Measurements from ENCODE around the gene TFB2M. TPM values are rescaled to one million over a fixed set of nuclear protein-coding genes. Genes with fewer than 3 reads are reported as not detected.

The TFB2M gene
- total RNA-seq, 2 experiments from 2014 or later: 7.2 to 13.9 TPM

DNA sequence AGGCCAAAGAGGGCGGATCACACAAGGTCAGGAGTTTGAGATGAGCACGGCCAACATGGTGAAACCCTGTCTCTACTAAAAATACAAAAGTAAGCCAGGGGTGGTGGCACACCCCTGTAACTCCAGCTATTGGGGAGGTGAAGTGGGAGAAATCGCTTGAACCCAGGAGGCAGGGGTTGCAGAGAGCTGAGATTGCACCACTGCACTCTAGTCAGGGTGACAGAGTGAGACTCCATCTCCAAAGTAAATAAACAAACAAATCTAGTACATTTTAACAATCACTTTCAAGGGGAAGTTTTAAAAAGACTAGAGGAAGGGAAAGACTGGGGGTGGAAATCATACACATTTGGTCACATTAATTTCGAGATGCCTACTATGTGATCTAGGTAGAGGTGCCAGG, 6.8 kb downstream of the TFB2M start:
- H3K9me3 Mint-ChIP-seq (ENCODE audit: low read depth): no peaks in the 10 kb centered on the region
- H3K36me3 Mint-ChIP-seq: peaks cover 28% of the 10 kb centered on the region
- no peaks in the 10 kb centered on the region for H3K27me3 Mint-ChIP-seq
- no peak overlapping the region for H3K4me3 Mint-ChIP-seq
- H3K27ac Mint-ChIP-seq: no peak overlapping the region
- CTCF ChIA-PET: no interaction called here
- no peak for ATAC-seq
- peaks cover 9% of the 10 kb centered on the region for H3K4me1 Mint-ChIP-seq
- no peak for DNase-seq

DNA sequence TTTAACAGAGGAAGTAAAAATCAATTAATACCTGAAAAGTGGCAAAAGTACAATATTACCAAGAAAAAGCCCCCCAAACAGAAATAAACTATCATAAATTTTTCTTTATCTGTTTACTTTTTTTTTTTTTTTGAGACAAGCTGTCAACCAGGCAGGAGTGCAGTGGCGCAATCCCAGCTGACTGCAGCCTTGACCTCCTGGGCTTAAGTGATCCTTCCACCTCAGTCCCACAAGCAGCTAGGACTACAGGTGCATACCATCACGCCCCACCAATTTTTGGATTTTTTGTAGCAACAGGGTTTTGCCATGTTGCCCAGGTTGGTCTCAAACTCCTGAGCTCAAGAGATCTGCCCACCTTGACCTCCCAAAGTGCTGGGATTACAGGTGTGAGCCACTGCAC, 8.0 kb downstream of the TFB2M start:
- Mint-ChIP-seq H3K4me1 (peaks cover 3% of the 10 kb centered on the region), H3K9me3 (ENCODE audit: low read depth) (no peaks in the 10 kb centered on the region), H3K36me3 (peaks cover 26% of the 10 kb centered on the region), H3K27ac (no peak overlapping the region), H3K27me3 (no peaks in the 10 kb centered on the region), H3K4me3 (no peak overlapping the region)
- DNase-seq (no peak), ATAC-seq (no peak)
- CTCF ChIA-PET: no interaction called here

DNA sequence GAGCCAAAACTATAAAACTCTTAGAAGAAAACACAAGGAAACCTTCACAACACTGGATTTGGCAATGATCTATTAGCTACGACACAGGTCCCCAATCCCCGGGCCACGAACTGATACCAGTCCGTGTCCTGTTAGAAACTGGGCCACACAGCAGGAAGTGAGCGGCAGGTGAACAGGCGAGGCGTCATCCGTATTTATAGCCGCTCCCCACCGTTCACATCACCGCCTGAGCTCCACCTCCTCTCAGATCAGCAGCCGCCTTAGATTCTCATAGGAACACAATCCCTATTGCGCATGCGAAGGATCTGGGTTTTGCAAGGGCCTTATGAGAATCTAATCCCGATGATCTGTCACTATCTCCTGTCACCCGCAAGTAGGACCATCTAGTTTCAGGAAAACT, 11.9 kb downstream of the TFB2M start:
- ATAC-seq: no peak
- Mint-ChIP-seq H3K4me1 (no peaks in the 10 kb centered on the region), H3K27me3 (no peaks in the 10 kb centered on the region), H3K27ac (no peak overlapping the region), H3K4me3 (no peak overlapping the region), H3K9me3 (ENCODE audit: low read depth) (no peaks in the 10 kb centered on the region), H3K36me3 (peaks cover 31% of the 10 kb centered on the region)
- CTCF ChIA-PET: no interaction called here
- DNase-seq: no peak

DNA sequence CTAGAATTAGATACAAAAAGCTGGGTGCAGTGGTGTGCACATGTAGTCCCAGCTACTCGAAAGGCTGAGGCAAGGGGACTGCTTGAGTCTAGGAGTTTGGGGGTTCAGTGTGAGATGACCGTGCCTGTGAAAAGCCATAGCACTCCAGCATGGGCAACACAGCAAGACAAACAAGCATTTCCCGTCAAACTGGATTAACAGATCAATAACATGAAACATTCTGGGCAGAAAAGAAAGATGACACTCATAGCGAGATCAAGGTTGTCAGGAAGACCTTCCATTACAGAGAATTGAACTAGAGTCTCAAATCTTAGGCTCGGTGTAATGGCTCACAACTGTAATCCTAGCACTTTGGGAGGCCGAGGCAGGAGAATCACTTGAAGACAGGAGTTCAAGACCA, 14.0 kb downstream of the TFB2M start:
- no peak for ATAC-seq
- CTCF ChIA-PET: no interaction called here
- Mint-ChIP-seq H3K9me3 (ENCODE audit: low read depth) (no peaks in the 10 kb centered on the region), H3K27ac (no peak overlapping the region), H3K27me3 (no peaks in the 10 kb centered on the region), H3K36me3 (peaks cover 29% of the 10 kb centered on the region), H3K4me3 (no peak overlapping the region), H3K4me1 (no peaks in the 10 kb centered on the region)
- DNase-seq: no peak

GRCh38 chr1:246550402-246550801, 15.7 kb downstream of the TFB2M start:
- H3K27me3 Mint-ChIP-seq: no peaks in the 10 kb centered on the region
- H3K36me3 Mint-ChIP-seq: peaks cover 24% of the 10 kb centered on the region
- CTCF ChIA-PET: interaction anchor here (1.8 kb wide), 1 partner anchor 16 kb away, joined by 6 read pairs; no protein-coding TSS in a partner anchor
- H3K4me3 Mint-ChIP-seq: no peak overlapping the region
- no peak overlapping the region for H3K27ac Mint-ChIP-seq
- H3K9me3 Mint-ChIP-seq (ENCODE audit: low read depth): no peaks in the 10 kb centered on the region
- DNase-seq (no peak), ATAC-seq (no peak)
- H3K4me1 Mint-ChIP-seq: no peaks in the 10 kb centered on the region

GRCh38 chr1:246549665-246550064, 16.4 kb downstream of the TFB2M start:
- H3K4me1 Mint-ChIP-seq: no peaks in the 10 kb centered on the region
- H3K4me3 Mint-ChIP-seq: no peak overlapping the region
- CTCF ChIA-PET: interaction anchor here (1.8 kb wide), 1 partner anchor 16 kb away, joined by 6 read pairs; no protein-coding TSS in a partner anchor

DNA sequence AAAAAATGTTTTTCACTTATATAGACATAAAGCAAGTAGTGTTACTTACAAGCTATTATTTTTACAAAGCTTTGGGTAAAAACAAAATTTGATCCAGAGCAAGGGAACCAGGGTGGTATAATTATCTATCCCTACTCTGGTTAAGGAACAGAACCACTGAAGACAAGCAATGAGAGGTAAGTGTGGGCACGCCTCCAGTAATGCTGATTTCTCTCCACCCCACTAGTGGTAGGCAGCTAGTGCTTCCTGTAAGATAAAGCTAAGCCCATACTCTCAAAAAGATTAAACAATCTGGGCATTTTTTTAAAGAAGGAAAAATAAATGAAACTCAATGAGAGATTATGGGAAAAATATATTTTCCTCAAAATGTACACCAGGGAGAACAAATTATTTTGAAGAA, 22.1 kb downstream of the TFB2M start:
- Mint-ChIP-seq H3K4me1 (no peaks in the 10 kb centered on the region), H3K9me3 (ENCODE audit: low read depth) (no peaks in the 10 kb centered on the region), H3K27ac (no peak overlapping the region), H3K36me3 (peaks cover 23% of the 10 kb centered on the region), H3K27me3 (no peaks in the 10 kb centered on the region), H3K4me3 (no peak overlapping the region)
- ATAC-seq (no peak), DNase-seq (no peak)
- CTCF ChIA-PET: interaction anchor here (0.8 to 1.6 kb wide), 2 partner anchors 11 to 13 kb away, joined by 3 read pairs; no protein-coding TSS in a partner anchor

More at GRCh38 chr1:246549665-246550064, 16.4 kb downstream of the TFB2M start:
- H3K27ac Mint-ChIP-seq: no peak overlapping the region
- peaks cover 18% of the 10 kb centered on the region for H3K36me3 Mint-ChIP-seq
- no peaks in the 10 kb centered on the region for H3K27me3 Mint-ChIP-seq
- ATAC-seq: no peak
- DNase-seq: no peak
- H3K9me3 Mint-ChIP-seq (ENCODE audit: low read depth): no peaks in the 10 kb centered on the region

- Mint-ChIP-seq H3K4me3 (no peak overlapping the region), H3K27me3 (no peaks in the 10 kb centered on the region), H3K36me3 (peaks cover 21% of the 10 kb centered on the region), H3K4me1 (no peaks in the 10 kb centered on the region), H3K27ac (no peak overlapping the region), H3K9me3 (ENCODE audit: low read depth) (no peaks in the 10 kb centered on the region)
- no peak for DNase-seq
- CTCF ChIA-PET: interaction anchor here (0.5 kb wide), 1 partner anchor 1780 kb away, joined by 3 read pairs; no protein-coding TSS in a partner anchor
- no peak for ATAC-seq
Measured at GRCh38 chr1:246540738-246541491, 25.1 kb downstream of the TFB2M start.

DNA sequence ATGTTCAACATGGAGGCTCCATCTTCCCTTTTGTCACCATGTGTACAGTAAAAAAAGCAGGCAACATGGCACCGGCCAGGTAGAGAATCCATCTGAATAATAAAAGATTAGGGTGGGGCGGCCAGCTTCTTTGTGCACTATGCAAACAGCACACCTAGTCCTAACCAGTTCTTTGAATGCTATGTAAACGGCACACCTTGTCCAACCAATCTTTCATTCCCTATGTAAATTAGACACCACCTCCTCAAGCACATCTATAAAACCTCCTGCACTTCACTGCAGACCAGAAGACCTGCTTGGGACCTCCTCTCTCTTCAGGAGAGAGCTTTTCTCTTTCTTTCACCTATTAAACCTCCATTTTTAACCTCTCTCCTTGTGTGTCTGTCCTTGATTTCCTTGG, 28.2 kb downstream of the TFB2M start:
- Mint-ChIP-seq H3K9me3 (ENCODE audit: low read depth) (no peaks in the 10 kb centered on the region), H3K4me1 (no peaks in the 10 kb centered on the region), H3K27me3 (no peaks in the 10 kb centered on the region), H3K27ac (no peak overlapping the region), H3K36me3 (peaks cover 9% of the 10 kb centered on the region), H3K4me3 (no peak overlapping the region)
- DNase-seq (peak; percentile 5), ATAC-seq (no peak)
- CTCF ChIA-PET: interaction anchor here (1.2 kb wide), 1 partner anchor 158 kb away, joined by 3 read pairs; no protein-coding TSS in a partner anchor

DNA sequence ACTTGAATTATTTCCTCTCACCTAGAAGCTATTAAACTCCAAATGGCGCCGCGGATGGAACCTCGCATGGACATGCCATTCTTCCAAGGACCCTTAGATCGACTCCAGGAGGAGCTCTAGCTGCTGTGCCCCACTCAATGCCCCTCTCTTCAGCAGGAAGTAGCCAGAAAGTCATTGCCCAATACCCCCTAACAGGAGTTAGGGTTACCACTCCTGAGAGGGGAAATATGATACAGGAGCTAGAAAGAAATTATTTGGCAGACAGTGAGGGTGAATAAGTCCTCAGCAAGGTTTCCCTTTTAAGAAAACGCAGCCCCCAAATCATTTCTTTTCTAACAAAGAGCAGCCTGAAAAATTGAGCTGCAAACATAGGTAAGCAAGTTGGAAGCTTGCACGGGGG, 28.6 kb downstream of the TFB2M start:
- no peaks in the 10 kb centered on the region for H3K9me3 Mint-ChIP-seq (ENCODE audit: low read depth)
- ATAC-seq (no peak), DNase-seq (peak; percentile 18)
- H3K4me3 Mint-ChIP-seq: no peak overlapping the region
- no peaks in the 10 kb centered on the region for H3K27me3 Mint-ChIP-seq
- no peaks in the 10 kb centered on the region for H3K4me1 Mint-ChIP-seq
- CTCF ChIA-PET: interaction anchor here (1.2 kb wide), 1 partner anchor 158 kb away, joined by 3 read pairs; no protein-coding TSS in a partner anchor
- H3K27ac Mint-ChIP-seq: no peak overlapping the region
- H3K36me3 Mint-ChIP-seq: peaks cover 9% of the 10 kb centered on the region

DNA sequence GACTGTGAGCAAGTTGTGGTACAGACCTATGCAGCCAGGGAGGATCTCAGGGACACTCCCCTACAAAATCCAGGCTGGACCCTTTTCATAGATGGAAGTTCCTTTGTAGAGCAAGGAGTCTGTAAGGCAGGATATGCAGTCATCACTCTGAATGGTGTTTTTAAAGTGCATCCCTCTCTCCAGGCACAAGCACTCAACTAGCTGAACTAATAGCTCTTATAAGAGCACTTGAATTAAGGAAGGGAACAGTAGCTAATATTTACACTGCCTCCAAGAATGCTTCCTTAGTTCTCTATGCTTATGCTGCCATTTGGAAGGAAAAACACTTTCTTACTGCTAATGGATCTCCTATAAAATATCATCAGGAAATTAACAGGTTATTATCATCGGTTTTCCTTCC, 31.9 kb downstream of the TFB2M start:
- H3K9me3 Mint-ChIP-seq (ENCODE audit: low read depth): no peaks in the 10 kb centered on the region
- CTCF ChIA-PET: interaction anchor here (1.6 kb wide), 1 partner anchor 16 kb away, joined by 6 read pairs; no protein-coding TSS in a partner anchor
- H3K27me3 Mint-ChIP-seq: no peaks in the 10 kb centered on the region
- no peak overlapping the region for H3K4me3 Mint-ChIP-seq
- peaks cover 8% of the 10 kb centered on the region for H3K36me3 Mint-ChIP-seq
- ATAC-seq (no peak), DNase-seq (no peak)
- no peaks in the 10 kb centered on the region for H3K4me1 Mint-ChIP-seq
- H3K27ac Mint-ChIP-seq: no peak overlapping the region

DNA sequence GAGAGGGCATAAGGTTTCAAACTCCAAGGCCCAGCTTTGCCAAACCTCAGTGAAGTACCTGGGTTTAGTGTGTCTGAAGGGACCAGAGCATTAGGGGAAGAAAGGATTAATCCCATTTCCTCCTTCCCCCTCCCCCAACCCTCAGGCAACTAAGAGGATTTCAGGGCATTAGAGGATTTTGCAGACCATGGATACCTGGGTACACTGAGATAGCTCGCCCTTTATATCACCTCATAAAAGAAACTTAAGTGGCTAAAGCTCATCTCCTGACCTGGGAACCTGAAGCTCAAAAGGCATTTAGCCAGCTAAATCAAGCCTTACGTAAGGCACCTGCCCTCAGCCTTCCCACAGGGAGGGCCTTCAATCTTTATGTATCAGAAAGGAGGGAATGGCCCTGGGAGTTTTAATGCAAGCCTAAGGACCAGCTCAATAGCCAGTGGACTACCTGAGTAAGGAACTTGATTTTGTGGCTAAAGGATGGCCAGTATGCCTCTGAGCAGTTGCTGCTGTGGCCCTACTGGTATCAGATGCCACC, 32.6 kb downstream of the TFB2M start:
- CTCF ChIA-PET: interaction anchor here (0.9 to 1.6 kb wide), 2 partner anchors 11 to 17 kb away, joined by 3 to 6 read pairs; no protein-coding TSS in a partner anchor
- Mint-ChIP-seq H3K4me1 (peaks cover under 1% of the 10 kb centered on the region), H3K27me3 (no peaks in the 10 kb centered on the region), H3K36me3 (peaks cover 7% of the 10 kb centered on the region), H3K9me3 (ENCODE audit: low read depth) (no peaks in the 10 kb centered on the region), H3K27ac (no peak overlapping the region), H3K4me3 (no peak overlapping the region)
- ATAC-seq (no peak), DNase-seq (peak; percentile 21)

GRCh38 chr1:246532519-246532918, 33.5 kb downstream of the TFB2M start:
- H3K27me3 Mint-ChIP-seq: no peaks in the 10 kb centered on the region
- H3K36me3 Mint-ChIP-seq: peaks cover 8% of the 10 kb centered on the region
- CTCF ChIA-PET: interaction anchor here (1.6 kb wide), 1 partner anchor 27 kb away, joined by 3 read pairs; no protein-coding TSS in a partner anchor
- DNase-seq (peak; percentile 18), ATAC-seq (no peak)
- no peak overlapping the region for H3K4me3 Mint-ChIP-seq
- H3K9me3 Mint-ChIP-seq (ENCODE audit: low read depth): no peaks in the 10 kb centered on the region
- no peak overlapping the region for H3K27ac Mint-ChIP-seq
- H3K4me1 Mint-ChIP-seq: peaks cover 9% of the 10 kb centered on the region

DNA sequence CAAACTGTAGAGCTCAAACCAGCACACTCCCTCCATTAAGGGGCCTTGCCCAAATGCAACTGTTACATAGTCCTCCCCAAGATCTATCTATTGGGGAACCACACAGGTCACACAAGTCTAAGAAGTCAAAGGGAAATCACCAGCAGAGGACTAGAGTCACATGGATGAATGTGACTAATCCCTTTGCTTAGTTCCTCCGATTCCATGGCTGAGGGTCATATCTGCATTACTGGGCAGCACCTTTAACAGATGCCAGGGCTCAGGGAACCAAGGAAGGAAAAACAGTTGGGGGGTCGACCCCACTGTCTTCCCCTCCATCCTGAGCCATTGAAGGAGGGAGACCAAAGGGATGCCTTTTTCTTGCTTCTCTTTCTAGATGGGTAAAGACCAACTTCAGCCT, 35.6 kb downstream of the TFB2M start:
- H3K4me3 Mint-ChIP-seq: no peak overlapping the region
- peaks cover 17% of the 10 kb centered on the region for H3K4me1 Mint-ChIP-seq
- peaks cover 8% of the 10 kb centered on the region for H3K36me3 Mint-ChIP-seq
- no peak for DNase-seq
- CTCF ChIA-PET: interaction anchor here (1.2 kb wide), 1 partner anchor 14 kb away, joined by 3 read pairs; no protein-coding TSS in a partner anchor
- no peak overlapping the region for H3K27ac Mint-ChIP-seq
- no peak for ATAC-seq
- no peaks in the 10 kb centered on the region for H3K27me3 Mint-ChIP-seq
- H3K9me3 Mint-ChIP-seq (ENCODE audit: low read depth): no peaks in the 10 kb centered on the region

Data from activated CD8-positive, alpha-beta memory T cell treated with anti-CD3 and anti-CD28 coated beads, Interleukin-2, amount 10 ng/mL, durations not matched to agents 7 days and 5 days (primary cell).